NCI-H82 treated with DMSO at 0.1 percent for 48 hours (cell line): ENCODE data around the gene PSD.

Experiments
- DNase-seq: peaks from one replicate; lab custom pipeline; 2025; ENCODE audit not compliant: unreplicated experiment; lab: John Stamatoyannopoulos, UW

Gene PSD

GRCh38 chr10:102418622-102419268 is at the start of gene PSD:
Gene PSD (minus strand): TSS chr10:102418785. CDS start chr10:102417038, 1,747 bp downstream.
- DNase-seq = peak; percentile 80

- DNase-seq = no peak
These were observed 49.4 kb upstream of the PSD start for GRCh38 chr10:102467971-102468438.

GRCh38 chr10:102467318-102467717 is 48.7 kb upstream of the PSD start:
- no peak for DNase-seq

GRCh38 chr10:102465466-102465865 is 46.9 kb upstream of the PSD start:
- DNase-seq = no peak

GRCh38 chr10:102463983-102464382 is 45.4 kb upstream of the PSD start:
- no peak for DNase-seq

- no peak for DNase-seq
These were observed 44.0 kb upstream of the PSD start for GRCh38 chr10:102462512-102463054.

- peak; percentile 70 for DNase-seq
These were observed 42.8 kb upstream of the PSD start for GRCh38 chr10:102461187-102462054.

GRCh38 chr10:102460836-102461186 is 42.2 kb upstream of the PSD start:
- no peak for DNase-seq

GRCh38 chr10:102458656-102459055 is 40.1 kb upstream of the PSD start:
- DNase-seq = no peak

GRCh38 chr10:102457591-102458150 is 39.1 kb upstream of the PSD start:
- DNase-seq = peak; percentile 52

DNA sequence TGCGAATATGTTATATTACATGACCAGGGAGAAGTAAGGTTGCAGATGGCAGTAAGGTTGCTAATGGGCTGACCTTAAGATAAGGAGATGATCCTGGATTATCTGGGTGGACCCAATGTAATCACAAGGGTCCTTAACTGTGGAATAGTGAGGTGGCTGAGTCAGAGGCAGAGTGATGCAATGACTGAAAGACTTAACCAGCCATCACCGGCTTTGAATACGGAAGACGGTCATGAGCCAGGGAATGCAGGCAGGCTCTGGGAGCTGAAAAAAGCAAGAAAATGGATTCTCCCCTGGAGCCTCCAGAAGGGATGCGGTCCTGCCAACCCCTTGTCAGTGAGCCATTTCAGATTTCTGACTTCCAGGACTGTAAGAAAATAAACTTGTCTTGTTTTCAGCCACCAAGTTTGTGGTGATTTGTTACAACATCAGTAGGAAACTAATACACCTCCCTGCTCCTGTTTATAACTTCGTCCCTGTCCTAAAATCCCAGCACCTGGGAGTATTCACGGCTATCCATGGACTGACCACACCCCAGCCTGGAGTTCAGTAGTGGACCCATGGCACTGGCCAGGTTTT is 37.4 kb upstream of the PSD start:
- peak; percentile 93 for DNase-seq

DNA sequence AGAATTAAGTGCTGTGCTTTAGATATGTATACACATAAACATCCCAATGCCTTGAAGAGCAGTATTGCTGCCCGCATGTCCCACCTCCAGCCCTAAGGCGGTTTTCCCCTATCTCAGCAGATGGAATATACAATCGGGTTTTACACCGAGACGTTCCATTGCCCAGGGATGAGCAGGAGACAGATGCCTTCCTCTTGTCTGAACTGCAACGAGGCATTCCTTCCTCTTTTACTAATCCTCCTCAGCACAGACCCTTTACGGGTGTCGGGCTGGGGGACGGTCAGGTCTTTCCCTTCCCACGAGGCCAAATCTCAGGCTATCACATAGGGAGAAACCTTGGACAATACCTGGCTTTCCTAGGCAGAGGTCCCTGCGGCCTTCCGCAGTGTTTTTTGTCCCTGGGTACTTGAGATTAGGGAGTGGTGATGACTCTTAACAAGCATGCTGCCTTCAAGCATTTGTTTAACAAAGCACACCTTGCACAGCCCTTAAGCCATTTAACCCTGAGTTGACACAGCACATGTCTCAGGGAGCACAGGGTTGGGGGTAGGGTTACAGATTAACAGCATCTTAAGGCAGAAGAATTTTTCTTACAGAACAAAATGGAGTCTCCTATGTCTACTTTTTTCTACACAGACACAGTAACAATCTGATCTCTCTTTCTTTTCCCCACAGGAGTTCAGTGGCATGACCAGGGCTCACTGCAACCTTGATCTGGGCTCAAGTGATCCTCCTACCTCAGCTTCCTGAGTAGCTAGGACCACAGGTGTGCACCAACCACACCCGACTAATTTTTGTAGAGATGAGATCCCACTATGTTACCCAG is 36.3 kb upstream of the PSD start:
- DNase-seq = peak; percentile 39

- no peak for DNase-seq
These were observed 34.9 kb upstream of the PSD start for GRCh38 chr10:102453502-102453901.

GRCh38 chr10:102452672-102453340 is 34.2 kb upstream of the PSD start:
- no peak for DNase-seq

- peak; percentile 50 for DNase-seq
These were observed 32.8 kb upstream of the PSD start, which contains the start of gene C10orf95 for GRCh38 chr10:102451105-102451969. Gene C10orf95 (minus strand): TSS chr10:102451543. CDS start chr10:102451093, 450 bp downstream.

GRCh38 chr10:102450374-102451104 is 32.0 kb upstream of the PSD start:
- DNase-seq = no peak

- DNase-seq = no peak
These were observed 31.5 kb upstream of the PSD start for GRCh38 chr10:102450124-102450373.

DNA sequence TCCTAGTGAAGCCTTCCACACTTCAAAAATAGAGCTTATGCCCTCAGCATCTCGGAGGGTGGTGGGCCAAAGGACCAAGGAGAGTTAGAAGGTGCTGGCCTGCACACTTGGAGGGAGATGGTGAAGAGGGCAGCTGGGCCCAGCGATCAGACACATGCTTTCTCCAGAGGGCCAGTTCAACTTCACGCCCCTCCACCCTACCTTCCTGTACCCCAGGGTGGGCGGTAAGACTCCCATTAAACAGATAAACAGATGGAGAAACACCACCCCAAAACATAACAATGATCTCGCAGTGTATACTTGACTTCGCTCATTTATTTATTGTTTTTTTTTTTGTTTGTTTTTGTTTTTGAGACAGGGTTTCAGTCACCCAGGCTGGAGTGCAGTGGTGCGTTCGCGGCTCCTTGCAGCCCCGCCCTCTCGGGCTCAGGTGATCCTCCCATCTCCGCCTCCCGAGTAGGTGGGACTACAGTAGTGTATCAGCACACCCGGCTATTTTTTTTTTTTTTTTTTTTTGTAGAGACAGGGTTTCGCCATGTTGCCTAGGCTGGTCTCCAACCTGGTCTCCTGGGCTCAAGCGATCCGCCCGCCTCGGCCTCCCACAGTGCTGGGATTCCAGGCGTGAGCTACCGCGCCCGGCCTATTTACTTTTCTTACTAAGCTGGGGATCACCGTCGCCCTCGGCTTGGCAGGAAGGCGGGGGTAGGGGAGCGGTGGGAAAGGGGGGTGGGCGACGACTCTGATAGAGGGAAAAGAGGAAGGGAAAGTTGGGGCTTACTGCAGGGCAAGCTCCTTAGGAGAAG is 30.9 kb upstream of the PSD start:
- no peak for DNase-seq
